Astrocyte (in vitro differentiated cells and primary cell): ENCODE results near the gene ROBO3.

Experiments
- EZH2 ChIP-seq: IDR thresholded peaks from 2 replicates; pipeline ENCODE4 v1.6.1; 2012; ENCODE audit warnings: mild to moderate bottlenecking, low read length, inconsistent platforms; ENCODE audit not compliant: insufficient read depth
- TF ChIP-seq, protein P1 (sequence below): IDR thresholded peaks from 2 replicates; pipeline ENCODE4 v1.5.1; 2011; ENCODE audit warnings: low read depth, mild to moderate bottlenecking, inconsistent platforms, low read length, moderate library complexity; ENCODE audit not compliant: insufficient read depth

DNA sequence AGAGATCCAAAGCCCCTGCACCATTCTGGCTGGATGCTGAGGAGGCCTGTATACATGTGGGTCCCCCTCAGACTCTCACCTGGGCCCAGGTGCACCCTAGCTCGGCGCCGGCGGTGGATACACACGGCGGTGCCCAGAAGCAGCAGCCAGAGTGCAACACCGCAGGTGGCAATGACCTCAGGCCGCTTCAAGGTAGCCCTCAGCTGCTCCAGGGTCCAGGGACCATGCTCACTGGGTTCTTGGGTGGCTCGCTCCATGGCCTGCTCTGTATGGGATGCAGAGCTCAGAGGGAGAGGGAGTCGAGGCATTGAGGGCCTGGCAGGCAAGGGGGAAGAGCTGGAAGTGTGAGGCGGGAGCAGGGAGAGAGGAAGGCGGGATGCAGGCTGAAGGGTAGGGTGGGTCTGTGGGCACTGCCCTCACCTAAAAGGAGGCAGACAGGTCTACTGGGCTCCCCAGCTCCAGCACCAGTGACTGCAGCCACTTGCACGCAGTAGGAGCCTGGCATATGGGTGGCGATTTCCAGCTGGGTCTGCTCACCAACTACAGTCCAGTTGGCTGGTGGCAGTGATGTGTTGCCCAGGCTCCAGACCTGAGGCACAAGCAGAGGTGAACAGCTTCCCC is 28.7 kb downstream of the ROBO3 start:
- TF ChIP-seq, protein P1, sequence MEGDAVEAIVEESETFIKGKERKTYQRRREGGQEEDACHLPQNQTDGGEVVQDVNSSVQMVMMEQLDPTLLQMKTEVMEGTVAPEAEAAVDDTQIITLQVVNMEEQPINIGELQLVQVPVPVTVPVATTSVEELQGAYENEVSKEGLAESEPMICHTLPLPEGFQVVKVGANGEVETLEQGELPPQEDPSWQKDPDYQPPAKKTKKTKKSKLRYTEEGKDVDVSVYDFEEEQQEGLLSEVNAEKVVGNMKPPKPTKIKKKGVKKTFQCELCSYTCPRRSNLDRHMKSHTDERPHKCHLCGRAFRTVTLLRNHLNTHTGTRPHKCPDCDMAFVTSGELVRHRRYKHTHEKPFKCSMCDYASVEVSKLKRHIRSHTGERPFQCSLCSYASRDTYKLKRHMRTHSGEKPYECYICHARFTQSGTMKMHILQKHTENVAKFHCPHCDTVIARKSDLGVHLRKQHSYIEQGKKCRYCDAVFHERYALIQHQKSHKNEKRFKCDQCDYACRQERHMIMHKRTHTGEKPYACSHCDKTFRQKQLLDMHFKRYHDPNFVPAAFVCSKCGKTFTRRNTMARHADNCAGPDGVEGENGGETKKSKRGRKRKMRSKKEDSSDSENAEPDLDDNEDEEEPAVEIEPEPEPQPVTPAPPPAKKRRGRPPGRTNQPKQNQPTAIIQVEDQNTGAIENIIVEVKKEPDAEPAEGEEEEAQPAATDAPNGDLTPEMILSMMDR: no peak
- no peak for TF ChIP-seq EZH2
